HG03175 (cell line): ENCODE results near the gene CCDC90B.
A peak's percentile ranks its signal among the peaks of the same experiment; 100 is the strongest.
"Not testable (repeated sequence)": the region's sequence is repeated elsewhere in the genome, so short reads cannot be mapped to it uniquely, and the experiment has no call there.

Experiments used
- ATAC-seq: cut with Tn5 transposase; IDR thresholded peaks from one replicate; pipeline ENCODE4 v1.9.1; 2021; ENCODE audit warnings: mild to moderate bottlenecking, moderate library complexity; ENCODE audit not compliant: unreplicated experiment

CCDC90B gene

GRCh38 chr11:83292709-83293456 is 6.7 kb upstream of the CCDC90B start:
- peak; percentile 70 for ATAC-seq

- no peak for ATAC-seq
These were observed 1.5 kb upstream of the CCDC90B start for GRCh38 chr11:83287631-83288030.

- peak; percentile 35 for ATAC-seq
These were observed 906 bp downstream of the CCDC90B start for GRCh38 chr11:83285151-83285770.

GRCh38 chr11:83284501-83285150 is 1.5 kb downstream of the CCDC90B start:
- no peak for ATAC-seq

- ATAC-seq, result no peak
These were observed 4.0 kb downstream of the CCDC90B start for GRCh38 chr11:83282084-83282716.

GRCh38 chr11:83280256-83280655 is 5.9 kb downstream of the CCDC90B start:
- ATAC-seq, result no peak

- ATAC-seq, result no peak
These were observed 7.8 kb downstream of the CCDC90B start for GRCh38 chr11:83278351-83278750.

- no peak for ATAC-seq
These were observed 10.1 kb downstream of the CCDC90B start for GRCh38 chr11:83275888-83276641.

- ATAC-seq, result no peak
These were observed 13.5 kb downstream of the CCDC90B start for GRCh38 chr11:83272627-83273026.

- not testable (repeated sequence) for ATAC-seq
These were observed 14.4 kb downstream of the CCDC90B start for GRCh38 chr11:83271734-83272133.

GRCh38 chr11:83269080-83269479 is 17.1 kb downstream of the CCDC90B start:
- not testable (repeated sequence) for ATAC-seq

GRCh38 chr11:83265331-83265730 is 20.8 kb downstream of the CCDC90B start:
- ATAC-seq, result no peak

- no peak for ATAC-seq
These were observed 26.6 kb downstream of the CCDC90B start for GRCh38 chr11:83259559-83259958.

GRCh38 chr11:83257761-83258168 is 28.4 kb downstream of the CCDC90B start:
- no peak for ATAC-seq

- ATAC-seq, result no peak
These were observed 29.4 kb downstream of the CCDC90B start for GRCh38 chr11:83256602-83257340.

GRCh38 chr11:83255366-83255765 is 30.8 kb downstream of the CCDC90B start:
- ATAC-seq, result no peak

- ATAC-seq, result no peak
These were observed 33.2 kb downstream of the CCDC90B start for GRCh38 chr11:83252941-83253340.

GRCh38 chr11:83252266-83252665 is 33.9 kb downstream of the CCDC90B start:
- no peak for ATAC-seq

GRCh38 chr11:83249972-83250593 is 36.1 kb downstream of the CCDC90B start:
- peak; percentile 85 for ATAC-seq

- ATAC-seq, result no peak
These were observed 36.7 kb downstream of the CCDC90B start for GRCh38 chr11:83249445-83249844.
